GM21723 (cell line): Measurements from ENCODE around the gene KRT8.
"Not testable (repeated sequence)": the region's sequence is repeated elsewhere in the genome, so short reads cannot be mapped to it uniquely, and the experiment has no call there.

Experiments used
- ATAC-seq: cut with Tn5 transposase; IDR thresholded peaks from one replicate; pipeline ENCODE4 v1.9.1; 2021; ENCODE audit warnings: mild to moderate bottlenecking, moderate library complexity; ENCODE audit not compliant: unreplicated experiment

Gene KRT8

GRCh38 chr12:52903285-52903854 is 1.5 kb downstream of the KRT8 start:
- peak; percentile 53 for ATAC-seq

DNA sequence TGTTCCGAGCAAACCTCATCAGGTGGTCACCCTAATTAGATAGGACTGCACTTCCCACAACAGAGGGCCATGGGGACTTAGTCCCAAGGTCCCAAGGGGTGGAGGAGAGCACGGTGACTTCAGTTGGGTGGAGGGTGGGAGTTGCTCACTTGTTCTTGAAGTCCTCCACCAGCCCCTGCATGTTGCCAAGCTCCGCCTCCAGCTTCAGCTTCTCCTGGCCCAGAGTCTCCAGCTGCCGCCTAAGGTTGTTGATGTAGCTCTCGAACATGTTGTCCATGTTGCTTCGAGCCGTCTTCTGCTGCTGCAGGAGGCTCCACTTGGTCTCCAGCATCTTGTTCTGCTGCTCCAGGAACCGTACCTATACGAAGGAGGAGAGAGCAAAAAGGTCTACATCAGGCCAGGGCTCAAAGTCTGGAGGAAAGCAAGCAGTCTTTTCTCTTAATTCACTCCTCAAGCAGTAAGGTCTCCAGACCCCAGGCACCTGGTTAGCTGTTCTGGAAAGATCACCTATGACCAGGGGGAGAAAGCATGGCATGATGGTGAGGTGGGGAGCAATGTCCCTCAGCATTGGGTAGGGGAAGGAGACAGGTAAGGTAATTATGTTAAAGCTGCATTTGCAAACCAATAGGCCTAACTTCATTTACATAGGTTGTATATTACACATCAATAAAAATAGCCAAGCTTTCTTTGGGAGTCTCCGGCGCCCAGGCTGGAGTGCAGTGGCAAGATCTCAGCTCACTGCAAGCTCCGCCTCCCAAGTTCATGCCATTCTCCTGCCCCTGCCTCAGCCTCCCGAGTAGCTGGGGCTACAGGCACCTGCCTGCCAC is 2.9 kb downstream of the KRT8 start:
- no peak for ATAC-seq

DNA sequence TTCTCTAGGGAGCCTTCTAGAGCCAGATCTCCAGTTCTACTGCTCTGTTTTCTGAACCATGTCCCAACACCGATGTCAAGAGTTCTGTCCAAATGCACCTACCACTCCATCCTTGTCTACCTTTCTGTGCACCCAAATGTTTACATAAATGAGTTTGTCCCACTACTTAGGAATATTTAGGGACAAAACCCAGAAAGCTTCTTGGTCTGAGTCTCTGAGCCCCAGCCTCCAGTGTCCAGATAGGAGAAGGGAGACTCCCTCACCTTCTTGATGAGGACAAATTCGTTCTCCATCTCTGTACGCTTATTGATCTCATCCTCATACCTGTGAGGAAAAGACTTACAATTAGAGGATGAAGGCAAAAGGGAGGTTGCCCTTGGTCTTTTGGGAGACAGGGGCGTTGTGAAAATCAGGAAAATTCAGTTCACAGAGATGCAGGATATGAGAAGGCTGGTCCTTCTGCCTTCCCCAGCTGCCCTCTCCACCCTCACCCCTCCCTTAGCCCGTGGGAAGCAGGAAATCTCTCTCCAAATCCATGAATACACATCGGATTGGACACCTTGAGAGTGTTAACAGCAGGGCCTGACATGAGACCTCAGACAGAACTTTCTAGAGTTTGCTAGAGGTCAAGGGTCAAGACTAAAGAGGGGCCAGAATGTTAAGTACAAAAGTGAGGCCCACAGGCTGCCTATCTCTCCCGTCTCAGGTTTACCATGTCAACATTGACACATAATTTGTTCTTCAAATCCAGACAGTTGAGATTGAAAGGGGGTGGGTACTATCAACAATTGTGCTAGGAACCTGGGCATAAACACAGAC is 3.8 kb downstream of the KRT8 start:
- ATAC-seq = no peak

DNA sequence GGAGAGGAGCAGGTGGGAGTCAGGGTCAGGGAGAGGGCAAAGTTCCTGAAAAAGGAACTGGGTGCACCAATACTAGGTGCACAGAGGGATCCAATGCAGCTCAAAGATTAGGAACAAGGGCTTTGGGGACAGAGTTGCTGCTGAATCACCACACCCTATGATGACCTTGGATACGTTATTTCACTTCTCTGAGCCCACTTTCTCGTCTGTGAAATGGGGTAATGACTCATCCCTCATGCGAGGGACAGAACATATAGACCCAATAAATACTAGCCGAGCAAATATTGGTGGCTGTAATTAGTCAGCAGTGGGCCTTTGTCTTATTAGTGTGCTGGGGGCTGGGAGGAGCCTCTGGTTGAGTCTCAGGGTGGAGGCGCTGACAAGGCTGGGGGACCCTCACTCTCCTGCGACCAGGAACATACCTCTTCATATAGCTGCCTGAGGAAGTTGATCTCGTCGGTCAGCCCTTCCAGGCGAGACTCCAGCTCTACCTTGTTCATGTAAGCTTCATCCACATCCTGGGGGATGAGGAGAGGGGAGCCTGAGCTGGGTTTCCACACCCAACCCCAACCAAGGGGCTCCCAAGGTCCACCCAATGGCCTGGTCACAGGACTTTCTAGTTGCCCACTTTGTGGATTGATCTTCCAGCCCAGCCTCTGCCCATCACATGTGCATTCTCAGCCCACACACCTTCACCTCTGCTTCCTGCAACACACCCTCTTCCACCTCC is 4.5 kb downstream of the KRT8 start:
- ATAC-seq = no peak

DNA sequence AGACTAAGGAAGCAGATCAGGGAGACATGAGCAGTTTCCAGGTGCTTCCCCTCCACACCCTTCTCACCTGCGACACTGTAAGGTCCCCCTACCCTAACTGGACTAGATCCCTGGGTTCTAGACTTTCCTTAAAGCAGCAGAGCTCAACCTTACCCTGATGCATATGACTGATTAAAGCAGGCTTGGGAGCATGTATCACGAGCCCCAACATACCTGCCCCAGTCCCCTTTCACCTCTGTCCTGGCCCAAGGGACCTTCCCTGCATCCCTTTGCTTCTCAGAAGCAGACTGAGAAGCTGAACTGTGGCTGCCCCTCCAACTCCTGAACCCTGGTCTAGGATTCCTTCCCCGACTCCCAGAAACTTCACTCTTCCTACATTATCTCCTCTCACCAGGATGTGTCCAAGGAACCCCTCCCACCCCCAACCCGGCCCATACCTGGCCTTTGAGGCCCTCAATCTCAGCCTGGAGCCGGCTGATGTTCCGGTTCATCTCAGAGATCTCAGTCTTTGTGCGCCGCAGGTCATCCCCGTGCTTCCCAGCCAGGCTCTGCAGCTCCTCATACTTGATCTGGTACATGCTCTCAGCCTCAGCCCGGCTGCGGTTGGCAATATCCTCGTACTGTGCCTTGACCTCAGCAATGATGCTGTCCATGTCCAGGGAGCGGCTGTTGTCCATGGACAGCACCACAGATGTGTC is 5.4 kb downstream of the KRT8 start:
- no peak for ATAC-seq

GRCh38 chr12:52896190-52897100 is 8.4 kb downstream of the KRT8 start:
- no peak for ATAC-seq

GRCh38 chr12:52895726-52896189 is 9.1 kb downstream of the KRT8 start:
- ATAC-seq = no peak

DNA sequence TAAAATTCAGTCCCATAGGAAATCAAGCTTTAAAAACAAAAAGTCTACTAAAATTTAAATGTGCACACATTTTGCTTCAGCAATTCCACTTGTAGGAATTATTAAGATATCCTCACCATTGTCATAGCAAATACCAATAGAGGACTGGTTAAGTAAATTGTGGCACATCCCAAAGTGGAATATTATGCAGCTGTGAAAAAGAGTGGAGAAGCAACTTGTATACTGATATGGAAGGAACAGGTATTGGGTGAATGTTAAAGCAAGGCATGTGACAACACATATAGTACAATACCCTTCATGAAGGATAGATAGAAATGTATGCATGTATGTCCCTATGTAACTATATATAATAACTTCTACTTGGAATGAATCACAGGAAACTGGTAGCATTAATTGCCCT is 11.9 kb downstream of the KRT8 start:
- ATAC-seq = no peak

- ATAC-seq = no peak
Observed at GRCh38 chr12:52892207-52892852, 12.5 kb downstream of the KRT8 start.

DNA sequence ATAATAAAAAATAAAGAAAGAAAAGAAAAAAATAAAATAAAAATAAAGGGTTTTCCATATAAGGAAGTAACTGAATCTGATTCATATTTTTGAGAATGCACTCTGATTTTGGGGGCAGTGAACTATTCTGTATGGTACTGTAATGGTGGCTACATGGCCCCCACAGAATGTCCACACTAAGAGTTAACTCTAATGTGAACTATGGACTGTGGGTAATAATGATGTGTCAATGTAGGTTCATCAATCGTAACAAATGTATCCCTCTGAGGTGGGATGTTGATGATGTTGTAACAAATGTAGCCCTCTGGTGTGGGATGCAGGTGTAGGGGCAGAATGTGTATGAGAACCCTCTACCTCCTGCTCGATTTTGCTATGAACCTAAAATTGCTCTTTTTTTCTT is 13.8 kb downstream of the KRT8 start:
- ATAC-seq = no peak

DNA sequence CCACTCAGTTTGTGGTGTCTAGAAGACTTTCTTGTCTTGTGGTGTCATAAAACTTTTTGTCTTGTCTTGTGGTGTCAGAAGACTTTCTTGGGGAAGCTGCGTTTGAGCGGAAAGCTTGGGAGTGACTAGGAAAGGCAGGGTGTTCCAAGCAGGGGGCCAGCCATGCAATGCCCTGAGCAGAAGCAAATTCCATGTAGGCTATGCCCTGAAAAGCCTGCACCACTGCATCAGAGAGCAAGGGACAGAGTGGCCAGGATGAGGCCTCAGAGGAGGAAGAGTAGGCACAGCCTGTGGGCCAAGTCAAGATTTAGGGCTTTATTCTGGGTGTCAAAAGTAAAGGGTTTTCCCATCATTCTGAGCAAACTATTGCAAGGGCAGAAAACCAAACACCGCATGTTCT is 14.5 kb downstream of the KRT8 start:
- no peak for ATAC-seq

- ATAC-seq = no peak
Observed at GRCh38 chr12:52884526-52885293, 20.2 kb downstream of the KRT8 start.

DNA sequence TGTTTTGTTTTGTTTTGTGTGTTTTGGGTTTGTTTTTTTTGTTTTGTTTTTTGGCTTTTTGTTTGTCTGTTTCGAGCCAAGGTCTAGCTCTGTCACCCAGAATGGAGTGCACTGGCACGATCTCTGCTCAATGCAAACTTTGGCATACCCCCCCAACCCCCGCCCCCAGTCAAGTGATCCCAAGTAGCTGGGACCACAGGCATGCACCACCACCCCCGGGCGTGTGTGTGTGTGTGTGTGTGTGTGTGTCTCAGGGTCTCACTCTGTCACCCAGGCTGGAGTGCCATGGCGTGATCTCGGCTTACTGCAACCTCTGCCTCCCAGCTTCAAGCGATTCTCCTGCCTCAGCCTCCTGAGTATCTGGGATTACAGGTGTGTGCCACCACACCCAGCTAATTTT is 24.4 kb downstream of the KRT8 start:
- ATAC-seq = not testable (repeated sequence)

- no peak for ATAC-seq
Observed at GRCh38 chr12:52879394-52880351, 25.2 kb downstream of the KRT8 start.

- no peak for ATAC-seq
Observed at GRCh38 chr12:52878507-52879393, 26.1 kb downstream of the KRT8 start.

GRCh38 chr12:52877242-52877641 is 27.6 kb downstream of the KRT8 start:
- ATAC-seq = no peak
